Uterus (tissue), 4 donors: ENCODE results near the gene DNAI1. TPM values are rescaled to one million over a fixed set of nuclear protein-coding genes. Genes with fewer than 3 reads are reported as not detected.

Source experiments
- DNase-seq, 2 donors: peaks; one replicate each; pipeline ENCODE4 v3.0.0-alpha.2; 2019 to 2020
- H3K27ac ChIP-seq, 2 donors: fragments of 200-600 bp; sonication (generic); 1 replicate in 1 of 2; 2 replicates in 1 of 2; pipeline ENCODE4 v1.5.1; 2016 to 2018
- H3K27me3 ChIP-seq, 2 donors: fragments of 200-600 bp; sonication (generic); one replicate each; pipeline ENCODE4 v1.5.1; 2018 to 2019; ENCODE audit warnings: control low read depth in 1 of 2
- H3K36me3 ChIP-seq, 2 donors: fragments of 200-600 bp; sonication (generic); one replicate each; pipeline ENCODE4 v1.5.1; 2019; ENCODE audit warnings: control low read depth in 1 of 2
- H3K4me1 ChIP-seq, 2 donors: fragments of 200-600 bp; sonication (generic); one replicate each; pipeline ENCODE4 v1.5.1; 2018 to 2019; ENCODE audit warnings: control low read depth in 1 of 2
- H3K4me3 ChIP-seq, 2 donors: fragments of 200-600 bp; sonication (generic); 1 replicate in 1 of 2; 2 replicates in 1 of 2; pipeline ENCODE4 v1.5.1; 2018 to 2019; ENCODE audit warnings: mild to moderate bottlenecking in 1 of 2
- H3K9me3 ChIP-seq, 2 donors: fragments of 200-600 bp; sonication (generic); one replicate each; pipeline ENCODE4 v1.5.1; 2019; ENCODE audit warnings: control low read depth in 1 of 2
- CTCF ChIP-seq, 4 experiments: fragments of 200-600 bp in 2 of 4; fragments of 450-650 bp in 2 of 4; sonication (generic) in 2 of 4; IDR thresholded peaks; one replicate each; pipeline ENCODE4 v1.5.1; 2016 to 2019; ENCODE audit warnings: antibody characterized with exemption in 4 of 4, mild to moderate bottlenecking in 2 of 4, moderate library complexity in 1 of 4
- POLR2A ChIP-seq, 2 donors: fragments of 450-650 bp; IDR thresholded peaks; one replicate each; pipeline ENCODE4 v1.6.1; 2016; ENCODE audit warnings: antibody characterized with exemption in 2 of 2, mild to moderate bottlenecking in 1 of 2, moderate library complexity in 1 of 2
- intact Hi-C: fragments of 100-400 bp; cut with DNase I; formaldehyde crosslinking; loops from one replicate; pipeline ENCODE4 v1.15.1; 2023; ENCODE audit warnings: low total_unique reads
- total RNA-seq, 4 donors: library from RNA; depleted of rRNA in 3 of 4; stranded (reverse); fragments of >200 nt in 3 of 4; gene quantifications; one replicate each; pipeline versions ENCODE4 v1.1.0 to v1.2.4, GENCODE V29; 2014 to 2023
- donor health status: DM: yes; HTN: yes; CAD: no.

Gene DNAI1
- total RNA-seq, 4 donors from 2014 or later = 0.95 to 3.8 TPM; not detected in 2

- H3K27me3 ChIP-seq = no peaks in the 10 kb centered on the region
- intact Hi-C loops = no loop called here
- H3K36me3 ChIP-seq = no peaks in the 10 kb centered on the region
- no peaks in the 10 kb centered on the region for H3K9me3 ChIP-seq
- no peak overlapping the region for H3K4me3 ChIP-seq
- TF ChIP-seq POLR2A (IDR thresholded peaks at IDR 0.05) (no peak), CTCF (IDR thresholded peaks at IDR 0.05) (no peak)
- H3K27ac ChIP-seq = no peak overlapping the region
- no peaks in the 10 kb centered on the region for H3K4me1 ChIP-seq
- no peak for DNase-seq
These were observed 15.1 kb upstream of the DNAI1 start for GRCh38 chr9:34443533-34443932.

GRCh38 chr9:34443976-34444375 lies 14.6 kb upstream of the DNAI1 start:
- H3K27me3 ChIP-seq = no peaks in the 10 kb centered on the region
- no peaks in the 10 kb centered on the region for H3K36me3 ChIP-seq
- no peaks in the 10 kb centered on the region for H3K4me1 ChIP-seq
- H3K9me3 ChIP-seq = no peaks in the 10 kb centered on the region
- TF ChIP-seq CTCF (IDR thresholded peaks at IDR 0.05) (no peak), POLR2A (IDR thresholded peaks at IDR 0.05) (no peak)
- intact Hi-C loops = no loop called here
- no peak for DNase-seq
- H3K4me3 ChIP-seq = no peak overlapping the region
- no peak overlapping the region for H3K27ac ChIP-seq

GRCh38 chr9:34446468-34446891 lies 12.1 kb upstream of the DNAI1 start:
- no peaks in the 10 kb centered on the region for H3K27me3 ChIP-seq
- no peak for DNase-seq
- no peak for TF ChIP-seq CTCF (IDR thresholded peaks at IDR 0.05)
- no peak for TF ChIP-seq POLR2A (IDR thresholded peaks at IDR 0.05)
- H3K27ac ChIP-seq = no peak overlapping the region
- no peaks in the 10 kb centered on the region for H3K9me3 ChIP-seq
- intact Hi-C loops = no loop called here
- no peaks in the 10 kb centered on the region for H3K4me1 ChIP-seq
- H3K36me3 ChIP-seq = no peaks in the 10 kb centered on the region
- H3K4me3 ChIP-seq = no peak overlapping the region

GRCh38 chr9:34446951-34447350 lies 11.7 kb upstream of the DNAI1 start:
- intact Hi-C loops = no loop called here
- Histone ChIP-seq H3K27me3 (no peaks in the 10 kb centered on the region), H3K4me1 (no peaks in the 10 kb centered on the region), H3K27ac (no peak overlapping the region), H3K36me3 (no peaks in the 10 kb centered on the region), H3K9me3 (no peaks in the 10 kb centered on the region), H3K4me3 (no peak overlapping the region)
- TF ChIP-seq POLR2A (IDR thresholded peaks at IDR 0.05) (no peak), CTCF (IDR thresholded peaks at IDR 0.05) (no peak)
- DNase-seq = no peak

- Histone ChIP-seq H3K4me3 (no peak overlapping the region), H3K27ac (no peak overlapping the region), H3K36me3 (no peaks in the 10 kb centered on the region), H3K27me3 (no peaks in the 10 kb centered on the region), H3K9me3 (no peaks in the 10 kb centered on the region), H3K4me1 (no peaks in the 10 kb centered on the region)
- TF ChIP-seq POLR2A (IDR thresholded peaks at IDR 0.05) = no peak
- TF ChIP-seq CTCF (IDR thresholded peaks at IDR 0.05) = no peak
- DNase-seq = no peak
- intact Hi-C loops = no loop called here
These were observed 8.0 kb upstream of the DNAI1 start for GRCh38 chr9:34450644-34451043.
